Measurements from ENCODE around the gene PTPRR.

PTPRR gene

DNA sequence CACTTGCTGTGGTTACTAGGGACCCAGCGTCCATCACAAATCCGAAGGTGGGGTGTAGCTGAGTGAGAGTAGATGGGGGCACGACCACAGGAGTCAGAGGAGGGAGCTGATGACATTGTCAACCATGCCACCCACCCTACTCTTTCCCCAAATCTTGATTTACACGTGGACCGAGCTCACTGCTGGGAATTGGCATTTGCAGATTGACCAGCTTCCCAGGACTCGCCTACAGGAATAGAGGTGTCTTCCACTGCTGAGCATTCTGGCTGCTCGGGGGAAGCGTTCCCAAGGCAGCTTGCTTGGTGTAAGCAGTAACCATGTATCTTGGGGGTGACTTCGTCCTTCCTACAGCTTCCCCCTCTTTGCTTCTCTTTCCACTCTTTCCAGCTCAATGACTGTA, 353 bp upstream of the PTPRR start:
- Histone ChIP-seq H3K4me3 (ENCODE audit: low read length) (no peak overlapping the region), H3K9me3 (ENCODE audit: control insufficient read depth, insufficient read depth, low read length) (no peaks in the 10 kb centered on the region), H3K9me2 (replicated peaks; ENCODE audit: control insufficient read depth, low read length) (no peaks in the 10 kb centered on the region), H3K4me2 (ENCODE audit: low read length) (no peak overlapping the region), H3K27ac (ENCODE audit: low read depth, low read length) (no peak overlapping the region), H3K36me3 (ENCODE audit: control insufficient read depth, low read length) (no peaks in the 10 kb centered on the region), H3K27me3 (ENCODE audit: control insufficient read depth, low read length) (no peaks in the 10 kb centered on the region), H3K79me2 (ENCODE audit: control insufficient read depth, low read length) (no peaks in the 10 kb centered on the region), H3K4me1 (ENCODE audit: control insufficient read depth, low read length) (no peaks in the 10 kb centered on the region), H3F3A (ENCODE audit: control insufficient read depth, insufficient read depth) (no peaks in the 10 kb centered on the region), H4K20me1 (ENCODE audit: control insufficient read depth, insufficient read depth, low read depth, low read length) (no peaks in the 10 kb centered on the region)
- no peak for TF ChIP-seq EZH2phosphoT487 (IDR thresholded peaks at IDR 0.05; ENCODE audit: borderline replicate concordance, low read length)
- TF ChIP-seq, protein P1, sequence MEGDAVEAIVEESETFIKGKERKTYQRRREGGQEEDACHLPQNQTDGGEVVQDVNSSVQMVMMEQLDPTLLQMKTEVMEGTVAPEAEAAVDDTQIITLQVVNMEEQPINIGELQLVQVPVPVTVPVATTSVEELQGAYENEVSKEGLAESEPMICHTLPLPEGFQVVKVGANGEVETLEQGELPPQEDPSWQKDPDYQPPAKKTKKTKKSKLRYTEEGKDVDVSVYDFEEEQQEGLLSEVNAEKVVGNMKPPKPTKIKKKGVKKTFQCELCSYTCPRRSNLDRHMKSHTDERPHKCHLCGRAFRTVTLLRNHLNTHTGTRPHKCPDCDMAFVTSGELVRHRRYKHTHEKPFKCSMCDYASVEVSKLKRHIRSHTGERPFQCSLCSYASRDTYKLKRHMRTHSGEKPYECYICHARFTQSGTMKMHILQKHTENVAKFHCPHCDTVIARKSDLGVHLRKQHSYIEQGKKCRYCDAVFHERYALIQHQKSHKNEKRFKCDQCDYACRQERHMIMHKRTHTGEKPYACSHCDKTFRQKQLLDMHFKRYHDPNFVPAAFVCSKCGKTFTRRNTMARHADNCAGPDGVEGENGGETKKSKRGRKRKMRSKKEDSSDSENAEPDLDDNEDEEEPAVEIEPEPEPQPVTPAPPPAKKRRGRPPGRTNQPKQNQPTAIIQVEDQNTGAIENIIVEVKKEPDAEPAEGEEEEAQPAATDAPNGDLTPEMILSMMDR (IDR thresholded peaks at IDR 0.05; ENCODE audit: low read depth, low read length, poor library complexity, severe bottlenecking) = no peak

DNA sequence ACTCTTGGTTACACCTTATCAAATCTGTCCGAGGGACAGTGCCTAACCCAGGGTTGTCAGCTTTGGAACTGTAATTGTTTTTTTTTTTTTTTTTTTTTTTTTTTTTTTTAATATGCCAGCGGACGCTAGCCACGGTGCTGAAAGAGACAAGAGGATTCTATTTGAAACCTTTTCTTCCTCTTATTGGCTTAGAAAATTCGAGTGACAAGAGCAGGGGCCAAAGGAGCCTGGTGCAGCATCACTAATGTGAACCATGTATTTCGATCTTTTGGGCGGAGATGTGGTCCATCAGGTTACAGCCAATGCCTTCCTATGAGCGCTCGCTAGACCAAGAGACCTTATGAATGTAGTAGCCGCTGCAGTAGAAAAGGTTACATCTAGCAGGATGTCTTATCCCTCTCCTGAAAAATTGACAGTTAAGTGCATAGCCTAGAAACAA, 922 bp downstream of the PTPRR start:
- H3K27me3 ChIP-seq (ENCODE audit: control insufficient read depth, low read length) = no peaks in the 10 kb centered on the region
- H4K20me1 ChIP-seq (ENCODE audit: control insufficient read depth, insufficient read depth, low read depth, low read length) = no peaks in the 10 kb centered on the region
- no peaks in the 10 kb centered on the region for H3K4me1 ChIP-seq (ENCODE audit: control insufficient read depth, low read length)
- no peaks in the 10 kb centered on the region for H3K36me3 ChIP-seq (ENCODE audit: control insufficient read depth, low read length)
- no peaks in the 10 kb centered on the region for H3K79me2 ChIP-seq (ENCODE audit: control insufficient read depth, low read length)
- H3K4me2 ChIP-seq (ENCODE audit: low read length) = no peak overlapping the region
- H3F3A ChIP-seq (ENCODE audit: control insufficient read depth, insufficient read depth) = no peaks in the 10 kb centered on the region
- no peak overlapping the region for H3K4me3 ChIP-seq (ENCODE audit: low read length)
- no peaks in the 10 kb centered on the region for H3K9me2 ChIP-seq (replicated peaks; ENCODE audit: control insufficient read depth, low read length)
- no peaks in the 10 kb centered on the region for H3K9me3 ChIP-seq (ENCODE audit: control insufficient read depth, insufficient read depth, low read length)
- TF ChIP-seq, protein P1 (IDR thresholded peaks at IDR 0.05; ENCODE audit: low read depth, low read length, poor library complexity, severe bottlenecking) = no peak
- no peak overlapping the region for H3K27ac ChIP-seq (ENCODE audit: low read depth, low read length)

DNA sequence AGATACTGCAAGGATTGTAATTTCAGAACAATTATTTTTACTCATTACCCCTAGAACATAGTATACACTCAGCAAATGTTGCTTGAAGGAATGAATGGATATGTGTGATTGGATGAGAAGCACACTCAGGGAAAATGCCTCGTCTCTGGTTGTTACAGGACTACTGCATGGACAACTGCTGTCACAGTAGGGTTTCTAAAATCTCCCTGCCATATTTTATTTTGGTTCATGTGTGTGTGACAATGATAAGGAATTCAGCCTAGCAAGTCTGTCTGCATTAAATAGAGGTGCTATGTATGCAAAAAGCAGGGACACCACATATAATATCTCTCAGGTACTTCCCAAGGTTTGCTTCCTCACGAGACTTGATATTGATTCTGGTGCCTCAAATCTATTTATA, 1.4 kb downstream of the PTPRR start:
- H4K20me1 ChIP-seq (ENCODE audit: control insufficient read depth, insufficient read depth, low read depth, low read length) = no peaks in the 10 kb centered on the region
- TF ChIP-seq, protein P1 (IDR thresholded peaks at IDR 0.05; ENCODE audit: low read depth, low read length, poor library complexity, severe bottlenecking) = no peak
- no peak for TF ChIP-seq EZH2phosphoT487 (IDR thresholded peaks at IDR 0.05; ENCODE audit: borderline replicate concordance, low read length)
- H3K36me3 ChIP-seq (ENCODE audit: control insufficient read depth, low read length) = no peaks in the 10 kb centered on the region
- no peaks in the 10 kb centered on the region for H3F3A ChIP-seq (ENCODE audit: control insufficient read depth, insufficient read depth)
- no peaks in the 10 kb centered on the region for H3K27me3 ChIP-seq (ENCODE audit: control insufficient read depth, low read length)
- no peaks in the 10 kb centered on the region for H3K9me2 ChIP-seq (replicated peaks; ENCODE audit: control insufficient read depth, low read length)
- no peaks in the 10 kb centered on the region for H3K79me2 ChIP-seq (ENCODE audit: control insufficient read depth, low read length)
- H3K27ac ChIP-seq (ENCODE audit: low read depth, low read length) = no peak overlapping the region
- no peaks in the 10 kb centered on the region for H3K4me1 ChIP-seq (ENCODE audit: control insufficient read depth, low read length)
- H3K9me3 ChIP-seq (ENCODE audit: control insufficient read depth, insufficient read depth, low read length) = no peaks in the 10 kb centered on the region
- H3K4me2 ChIP-seq (ENCODE audit: low read length) = no peak overlapping the region
- no peak overlapping the region for H3K4me3 ChIP-seq (ENCODE audit: low read length)

DNA sequence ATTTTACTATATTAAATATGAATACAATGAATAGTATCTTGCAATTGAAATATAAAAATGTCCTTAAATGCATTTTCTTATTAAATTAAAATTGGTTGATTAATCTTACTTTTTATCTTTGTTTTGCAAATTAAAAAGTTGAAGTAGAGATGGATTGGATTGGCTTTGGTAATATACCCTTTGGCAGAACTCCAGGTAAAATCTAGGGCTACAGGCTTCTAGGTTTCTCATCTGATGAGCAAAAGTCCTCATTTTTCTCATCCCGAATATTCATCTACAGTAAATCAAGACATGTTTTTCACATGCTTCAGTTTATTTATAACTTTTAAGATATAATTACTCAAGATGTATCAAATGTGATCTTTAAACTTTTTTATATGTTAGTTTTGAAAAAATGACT, 2.2 kb downstream of the PTPRR start:
- no peaks in the 10 kb centered on the region for H3K9me2 ChIP-seq (replicated peaks; ENCODE audit: control insufficient read depth, low read length)
- H4K20me1 ChIP-seq (ENCODE audit: control insufficient read depth, insufficient read depth, low read depth, low read length) = no peaks in the 10 kb centered on the region
- H3K27me3 ChIP-seq (ENCODE audit: control insufficient read depth, low read length) = no peaks in the 10 kb centered on the region

More for the DNA sequence above, 2.2 kb downstream of the PTPRR start:
- no peaks in the 10 kb centered on the region for H3K4me1 ChIP-seq (ENCODE audit: control insufficient read depth, low read length)
- H3K4me3 ChIP-seq (ENCODE audit: low read length) = no peak overlapping the region
- H3K79me2 ChIP-seq (ENCODE audit: control insufficient read depth, low read length) = no peaks in the 10 kb centered on the region
- no peak overlapping the region for H3K4me2 ChIP-seq (ENCODE audit: low read length)
- H3F3A ChIP-seq (ENCODE audit: control insufficient read depth, insufficient read depth) = no peaks in the 10 kb centered on the region
- H3K9me3 ChIP-seq (ENCODE audit: control insufficient read depth, insufficient read depth, low read length) = no peaks in the 10 kb centered on the region
- no peak for TF ChIP-seq EZH2phosphoT487 (IDR thresholded peaks at IDR 0.05; ENCODE audit: borderline replicate concordance, low read length)
- no peaks in the 10 kb centered on the region for H3K36me3 ChIP-seq (ENCODE audit: control insufficient read depth, low read length)
- H3K27ac ChIP-seq (ENCODE audit: low read depth, low read length) = no peak overlapping the region

Measured in DOHH2 (cell line).